ENCODE results near the gene UQCC5. TPM values are rescaled to one million over a fixed set of nuclear protein-coding genes. Genes with fewer than 3 reads are reported as not detected.

UQCC5 gene
- polyA plus RNA-seq, 1 donor (not counting 4 experiments of a cell fraction or from before 2014, with no cell fraction given) = 20.0 TPM

GRCh38 chr3:52522651-52523251 lies 13.7 kb upstream of the UQCC5 start:
- Histone ChIP-seq H2AFZ (ENCODE audit: control insufficient read depth, low read length) (no peak overlapping the region), H3K4me3 (ENCODE audit: control insufficient read depth in 2 of 3, extremely low read depth in 1 of 3, insufficient read depth in 2 of 3, low read depth in 1 of 3, low read length in 3 of 3) (no peak overlapping the region), H3K4me1 (ENCODE audit: control insufficient read depth, extremely low read depth, insufficient read depth, low read length) (peaks cover 20% of the 10 kb centered on the region), H3K9ac (ENCODE audit: control insufficient read depth, extremely low read depth, insufficient read depth, low read length) (no peak overlapping the region), H3K9me1 (ENCODE audit: control insufficient read depth, extremely low read depth, insufficient read depth, low read length) (peaks cover 3% of the 10 kb centered on the region), H3K27me3 (ENCODE audit: control insufficient read depth, extremely low read depth, insufficient read depth, low read length) (peaks cover 3% of the 10 kb centered on the region), H3K36me3 (ENCODE audit: control insufficient read depth in 2 of 2, extremely low read depth in 1 of 2, insufficient read depth in 2 of 2, low read length in 2 of 2) (peaks cover 6 to 7% of the 10 kb centered on the region in 2 experiments), H3K79me2 (ENCODE audit: control insufficient read depth, insufficient read depth, low read length) (no peaks in the 10 kb centered on the region), H3K27ac (ENCODE audit: control insufficient read depth, insufficient read depth, low read length) (no peak overlapping the region), H3K4me2 (ENCODE audit: control insufficient read depth, extremely low read depth, insufficient read depth, low read depth, low read length) (no peak overlapping the region), H4K20me1 (ENCODE audit: control insufficient read depth, extremely low read depth, insufficient read depth, low read length) (peaks cover 3% of the 10 kb centered on the region), H3K9me3 (ENCODE audit: control insufficient read depth, low read depth, low read length) (no peaks in the 10 kb centered on the region)
- dilution Hi-C loops (cut with MboI; ENCODE audit: extremely low pct_ligation_motif_present, low sequenced_read_pairs) = no loop called here
- no peak for FAIRE-seq
- TF ChIP-seq, protein P1, sequence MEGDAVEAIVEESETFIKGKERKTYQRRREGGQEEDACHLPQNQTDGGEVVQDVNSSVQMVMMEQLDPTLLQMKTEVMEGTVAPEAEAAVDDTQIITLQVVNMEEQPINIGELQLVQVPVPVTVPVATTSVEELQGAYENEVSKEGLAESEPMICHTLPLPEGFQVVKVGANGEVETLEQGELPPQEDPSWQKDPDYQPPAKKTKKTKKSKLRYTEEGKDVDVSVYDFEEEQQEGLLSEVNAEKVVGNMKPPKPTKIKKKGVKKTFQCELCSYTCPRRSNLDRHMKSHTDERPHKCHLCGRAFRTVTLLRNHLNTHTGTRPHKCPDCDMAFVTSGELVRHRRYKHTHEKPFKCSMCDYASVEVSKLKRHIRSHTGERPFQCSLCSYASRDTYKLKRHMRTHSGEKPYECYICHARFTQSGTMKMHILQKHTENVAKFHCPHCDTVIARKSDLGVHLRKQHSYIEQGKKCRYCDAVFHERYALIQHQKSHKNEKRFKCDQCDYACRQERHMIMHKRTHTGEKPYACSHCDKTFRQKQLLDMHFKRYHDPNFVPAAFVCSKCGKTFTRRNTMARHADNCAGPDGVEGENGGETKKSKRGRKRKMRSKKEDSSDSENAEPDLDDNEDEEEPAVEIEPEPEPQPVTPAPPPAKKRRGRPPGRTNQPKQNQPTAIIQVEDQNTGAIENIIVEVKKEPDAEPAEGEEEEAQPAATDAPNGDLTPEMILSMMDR (optimal IDR thresholded peaks at IDR 0.05 in 1 of 3, IDR thresholded peaks at IDR 0.05 in 1 of 3, conservative IDR thresholded peaks at IDR 0.05 in 1 of 3; ENCODE audit: extremely low read depth in 1 of 3, insufficient read depth in 2 of 3, low read length in 3 of 3) = no peak
- no peak for TF ChIP-seq EZH2 (IDR thresholded peaks at IDR 0.05; ENCODE audit: low read length)
- no peak for DNase-seq (ENCODE audit: low read depth, low spot score)

- Histone ChIP-seq H4K20me1 (ENCODE audit: control insufficient read depth, extremely low read depth, insufficient read depth, low read length) (peaks cover 3% of the 10 kb centered on the region), H2AFZ (ENCODE audit: control insufficient read depth, low read length) (no peak overlapping the region), H3K27ac (ENCODE audit: control insufficient read depth, insufficient read depth, low read length) (no peak overlapping the region), H3K9me3 (ENCODE audit: control insufficient read depth, low read depth, low read length) (no peaks in the 10 kb centered on the region), H3K4me3 (ENCODE audit: control insufficient read depth in 2 of 3, extremely low read depth in 1 of 3, insufficient read depth in 2 of 3, low read depth in 1 of 3, low read length in 3 of 3) (no peak overlapping the region), H3K79me2 (ENCODE audit: control insufficient read depth, insufficient read depth, low read length) (no peaks in the 10 kb centered on the region), H3K36me3 (ENCODE audit: control insufficient read depth in 2 of 2, extremely low read depth in 1 of 2, insufficient read depth in 2 of 2, low read length in 2 of 2) (peaks cover 12% of the 10 kb centered on the region in 2 experiments), H3K9me1 (ENCODE audit: control insufficient read depth, extremely low read depth, insufficient read depth, low read length) (peaks cover 3% of the 10 kb centered on the region), H3K4me1 (ENCODE audit: control insufficient read depth, extremely low read depth, insufficient read depth, low read length) (peaks cover 20% of the 10 kb centered on the region), H3K9ac (ENCODE audit: control insufficient read depth, extremely low read depth, insufficient read depth, low read length) (no peak overlapping the region), H3K4me2 (ENCODE audit: control insufficient read depth, extremely low read depth, insufficient read depth, low read depth, low read length) (no peak overlapping the region), H3K27me3 (ENCODE audit: control insufficient read depth, extremely low read depth, insufficient read depth, low read length) (no peaks in the 10 kb centered on the region)
- FAIRE-seq (no peak), DNase-seq (ENCODE audit: low read depth, low spot score) (no peak)
- dilution Hi-C loops (cut with MboI; ENCODE audit: extremely low pct_ligation_motif_present, low sequenced_read_pairs) = no loop called here
- TF ChIP-seq, protein P1 (optimal IDR thresholded peaks at IDR 0.05 in 1 of 3, IDR thresholded peaks at IDR 0.05 in 1 of 3, conservative IDR thresholded peaks at IDR 0.05 in 1 of 3; ENCODE audit: extremely low read depth in 1 of 3, insufficient read depth in 2 of 3, low read length in 3 of 3) = no peak
- no peak for TF ChIP-seq EZH2 (IDR thresholded peaks at IDR 0.05; ENCODE audit: low read length)
These were observed 12.8 kb upstream of the UQCC5 start for GRCh38 chr3:52523386-52524257.
